Renal pelvis (tissue), 4 donors: ENCODE measurements around the gene TIMM8B. TPM values are rescaled to one million over a fixed set of nuclear protein-coding genes. Genes with fewer than 3 reads are reported as not detected.
"Not testable (repeated sequence)": the region's sequence is repeated elsewhere in the genome, so short reads cannot be mapped to it uniquely, and the experiment has no call there.

Experiments used
- DNase-seq: peaks from one replicate; pipeline ENCODE4 v3.0.0-alpha.2; 2013
- polyA plus RNA-seq, 3 donors: library from polyadenylated mRNA; unstranded; fragments of 120-200 nt; gene quantifications; one replicate each; pipeline ENCODE4 v1.2.1, GENCODE V29; 2013; ENCODE audit not compliant: insufficient read length in 3 of 3

Gene TIMM8B
- polyA plus RNA-seq, 3 donors: 67.4 to 86.2 (median 74.2) TPM

GRCh38 chr11:112097734-112098528, 11.4 kb upstream of the TIMM8B start:
- no peak for DNase-seq

GRCh38 chr11:112096194-112096593, 9.6 kb upstream of the TIMM8B start:
- DNase-seq: no peak

DNA sequence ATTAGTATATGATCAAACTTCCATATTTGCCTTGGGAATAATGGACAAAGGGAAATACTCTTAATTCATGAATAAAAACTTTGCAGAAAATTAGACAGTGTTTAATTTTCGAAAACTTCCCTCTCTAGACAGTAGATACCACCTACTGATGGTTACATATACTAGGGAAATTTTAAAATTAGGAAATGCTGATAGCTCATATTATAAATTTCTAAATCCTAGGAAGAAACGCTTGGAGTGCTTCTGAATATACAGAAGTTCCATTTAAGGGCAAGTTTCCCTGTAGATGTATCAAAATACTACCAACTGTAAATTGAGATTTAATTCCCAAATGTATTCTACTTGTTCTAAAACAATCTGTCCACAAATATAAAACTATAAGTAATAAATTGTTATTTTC, 8.7 kb upstream of the TIMM8B start:
- DNase-seq: not testable (repeated sequence)

GRCh38 chr11:112087212-112087611, 656 bp upstream of the TIMM8B start:
- no peak for DNase-seq

DNA sequence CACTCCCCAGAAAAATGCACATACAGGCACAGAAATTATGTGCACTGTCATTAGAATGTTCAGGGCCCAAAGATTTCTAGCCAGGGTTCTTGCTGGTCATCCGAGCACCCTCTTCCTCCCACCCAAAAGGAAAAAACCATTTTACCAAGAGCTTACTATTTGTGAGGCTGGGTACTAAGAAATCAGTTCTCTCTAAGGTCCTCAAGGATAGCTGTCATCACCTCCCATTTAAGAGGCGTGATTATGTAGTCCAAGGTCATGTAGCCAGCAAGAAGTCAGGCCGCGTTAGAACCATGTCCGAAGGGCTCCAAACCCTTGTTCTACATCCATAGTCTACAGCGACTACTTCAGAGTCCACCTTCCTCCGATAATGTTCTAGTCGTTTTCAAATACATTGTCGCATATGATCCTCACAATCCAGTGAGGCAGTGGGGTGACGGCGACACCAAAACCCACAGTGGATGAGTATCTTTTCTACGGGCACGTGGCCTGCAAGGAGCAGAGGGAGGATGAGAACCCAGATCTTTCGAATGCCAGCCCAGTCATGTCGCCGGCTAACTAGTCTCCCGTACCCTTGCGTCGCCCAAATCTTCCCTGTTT, 634 bp downstream of the TIMM8B start:
- peak; percentile 4 for DNase-seq

- no peak for DNase-seq
These were observed 3.8 kb downstream of the TIMM8B start for GRCh38 chr11:112082729-112083128.

- DNase-seq: peak; percentile 90
These were observed 12.4 kb downstream of the TIMM8B start, which contains the start of the genes NKAPD1 and PIH1D2 for GRCh38 chr11:112073941-112074811. Gene NKAPD1, plus strand, starts transcription at chr11:112074299. Its CDS starts 1,276 bp downstream, at chr11:112075575. Gene PIH1D2, minus strand, starts transcription at chr11:112074017. Its CDS starts 843 bp downstream, at chr11:112073174.

DNA sequence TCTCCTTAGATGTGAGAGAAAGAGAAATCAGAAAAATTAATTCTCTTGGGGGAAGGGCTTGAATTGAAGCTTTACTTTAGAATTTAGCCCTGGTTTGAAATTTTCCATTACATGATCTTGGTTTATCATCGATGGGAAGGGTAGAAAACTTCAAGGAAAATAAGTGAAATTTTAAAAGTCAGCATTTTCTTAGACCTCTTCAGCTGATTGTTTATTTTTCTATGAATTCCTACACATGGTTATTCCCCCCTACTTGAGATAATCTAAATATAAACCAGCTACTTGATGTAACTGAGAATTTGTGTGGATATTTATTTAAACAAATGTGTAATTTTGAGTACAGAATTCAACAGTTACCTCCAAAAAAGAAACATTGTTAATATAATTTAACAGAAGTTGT, 23.6 kb downstream of the TIMM8B start:
- no peak for DNase-seq

DNA sequence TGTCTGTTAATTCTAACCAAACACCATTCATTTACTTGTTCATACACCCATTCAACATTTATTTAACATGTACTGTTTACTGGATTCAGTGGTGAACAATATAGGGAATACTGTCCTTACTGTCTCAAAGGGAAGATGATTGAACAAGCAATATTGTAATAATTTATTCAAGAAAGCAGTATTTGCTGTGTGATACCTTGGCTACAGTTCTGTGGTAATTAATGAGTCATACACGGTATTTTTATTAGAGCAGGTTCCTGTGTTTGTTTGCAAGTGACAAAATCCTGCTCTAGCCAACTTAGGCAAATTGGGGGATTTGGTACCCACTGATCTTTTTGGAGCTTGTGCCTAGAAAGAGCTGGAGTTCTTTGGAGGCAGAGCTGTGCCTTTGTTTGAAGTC, 28.5 kb downstream of the TIMM8B start:
- no peak for DNase-seq

- no peak for DNase-seq
These were observed 29.4 kb downstream of the TIMM8B start for GRCh38 chr11:112057170-112057569.

DNA sequence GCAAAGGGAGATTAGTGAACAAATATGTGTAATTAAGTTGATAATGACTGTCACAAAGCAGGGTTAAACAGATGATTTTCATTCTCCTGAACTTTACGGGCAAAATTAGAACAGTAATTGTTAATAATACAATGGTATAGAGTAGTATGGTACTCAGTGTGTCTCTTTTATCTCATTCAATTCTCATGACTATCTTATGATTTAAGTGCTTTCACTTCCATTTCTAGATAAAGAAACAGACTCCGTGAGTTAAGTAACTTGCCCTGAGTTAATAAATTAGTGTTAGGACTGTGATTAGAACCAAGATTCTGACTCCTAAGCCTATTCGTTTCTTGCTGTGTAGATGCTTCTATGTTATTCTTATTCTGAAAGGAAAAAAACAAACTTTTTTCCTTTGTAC, 34.8 kb downstream of the TIMM8B start:
- no peak for DNase-seq

- no peak for DNase-seq
These were observed 35.8 kb downstream of the TIMM8B start for GRCh38 chr11:112050721-112051120.

- DNase-seq: no peak
These were observed 36.8 kb downstream of the TIMM8B start for GRCh38 chr11:112049777-112050176.

DNA sequence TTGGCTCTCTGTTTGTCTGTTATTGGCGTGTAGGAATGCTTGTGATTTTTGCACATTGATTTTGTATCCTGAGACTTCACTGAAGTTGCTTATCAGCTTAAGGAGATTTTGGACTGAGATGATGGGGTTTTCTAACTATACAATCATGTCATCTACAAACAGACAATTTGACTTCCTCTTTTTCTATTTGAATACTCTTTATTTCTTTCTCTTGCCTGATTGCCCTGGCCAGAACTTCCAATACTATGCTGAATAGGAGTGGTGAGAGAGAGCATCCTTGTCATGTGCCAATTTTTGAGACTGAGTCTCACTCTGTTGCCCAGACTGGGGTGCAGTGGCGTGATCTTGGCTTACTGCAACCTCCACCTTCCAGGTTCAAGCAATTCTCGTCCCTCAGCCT, 38.3 kb downstream of the TIMM8B start:
- DNase-seq: not testable (repeated sequence)

DNA sequence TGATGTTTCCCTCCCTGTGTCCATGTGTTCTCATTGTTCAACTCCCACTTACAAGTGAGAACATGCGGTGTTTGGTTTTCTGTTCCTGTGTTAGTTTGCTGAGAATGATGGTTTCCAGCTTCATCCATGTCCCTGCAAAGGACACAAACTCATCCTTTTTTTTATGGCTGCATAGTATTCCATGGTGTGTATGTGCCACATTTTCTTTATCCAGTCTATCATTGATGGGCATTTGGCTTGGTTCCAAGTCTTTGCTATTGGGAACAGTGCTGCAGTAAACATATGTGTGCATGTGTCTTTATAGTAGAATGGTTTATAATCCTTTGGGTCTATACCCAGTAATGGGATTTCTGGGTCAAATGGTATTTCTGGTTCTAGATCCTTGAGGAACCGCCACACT, 39.9 kb downstream of the TIMM8B start:
- DNase-seq: not testable (repeated sequence)

DNA sequence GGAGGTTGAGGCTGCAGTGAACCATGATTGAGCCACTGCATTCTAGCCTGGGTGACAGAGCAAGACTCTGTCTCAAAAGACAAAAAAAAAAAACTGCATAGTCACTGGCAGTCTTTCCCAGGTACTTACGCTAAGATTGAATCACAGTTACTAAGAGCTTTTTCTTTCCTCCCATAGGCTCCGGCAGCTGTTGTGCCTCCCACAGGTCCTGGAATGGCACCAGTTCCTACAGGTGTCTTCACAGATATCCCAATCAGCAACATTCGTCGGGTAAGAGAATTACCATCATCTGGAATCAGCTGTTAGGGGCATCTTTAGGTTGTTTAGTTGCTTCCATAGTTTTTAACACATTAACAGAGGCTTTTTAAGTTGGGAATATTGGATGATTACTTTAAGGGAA, 41.6 kb downstream of the TIMM8B start:
- DNase-seq: no peak

DNA sequence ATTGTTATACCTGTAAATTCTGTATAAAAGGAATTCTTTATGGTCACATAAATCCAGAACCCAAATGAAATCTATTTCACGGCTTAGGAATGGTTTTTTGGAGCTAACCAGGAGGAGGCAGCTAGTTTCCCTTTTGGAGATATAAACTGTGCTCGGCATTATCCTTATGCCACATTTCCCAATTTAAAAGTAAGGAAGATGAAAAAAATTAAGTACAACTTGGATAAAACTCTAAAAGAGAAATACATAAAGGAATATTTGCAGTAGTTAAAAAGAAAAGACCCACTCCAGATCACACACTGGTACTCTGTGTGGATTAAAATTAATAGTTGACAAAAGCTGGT, 43.6 kb downstream of the TIMM8B start:
- DNase-seq: no peak

GRCh38 chr11:112042161-112042960, 44.2 kb downstream of the TIMM8B start:
- DNase-seq: no peak

- DNase-seq: no peak
These were observed 49.0 kb downstream of the TIMM8B start for GRCh38 chr11:112037527-112037926.
